IMR-90 (cell line): ENCODE measurements around the gene GNG7. TPM values are rescaled to one million over a fixed set of nuclear protein-coding genes. Genes with fewer than 3 reads are reported as not detected.

Source experiments
- ATAC-seq: fragments of 200-7000 bp; cut with Tn5 transposase; 2 replicates; pipeline ENCODE4 v1.9.1; 2020; ENCODE audit warnings: low read depth, mild to moderate bottlenecking, moderate library complexity
- BruUV-seq: library from RNA; stranded (reverse); fragments of 400-500 nt; replicated peaks from 2 replicates; lab custom pipeline; 2021; lab: Mats Ljungman, UMichigan
- CTCF ChIA-PET: fragments of 300-600 bp; formaldehyde crosslinking; extraction: SDS; loops from one replicate; lab custom pipeline; 2021; ENCODE audit warnings: antibody characterized with exemption; lab: Yijun Ruan, JAX
- POLR2A ChIA-PET: fragments of 300-600 bp; sonication (Branson Sonifier 250); formaldehyde crosslinking; loops from one replicate; lab custom pipeline; 2022; ENCODE audit warnings: antibody characterized with exemption; ENCODE audit not compliant: unreplicated experiment; lab: Charles Lee
- DNase-seq: peaks from one replicate; pipeline ENCODE4 v3.0.0; 2013
- H2AFZ ChIP-seq: replicated peaks from 2 replicates; pipeline ENCODE3; 2013; ENCODE audit warnings: low read length, mild to moderate bottlenecking; ENCODE audit not compliant: poor library complexity
- H2AK5ac ChIP-seq: 2 replicates; pipeline ENCODE4 v1.6.1; 2013; ENCODE audit warnings: low read depth, low read length, inconsistent platforms
- H2AK9ac ChIP-seq: replicated peaks from 2 replicates; pipeline ENCODE3; 2013; ENCODE audit warnings: mild to moderate bottlenecking, low read depth, low read length, moderate library complexity; ENCODE audit not compliant: poor library complexity
- H2BK120ac ChIP-seq: 2 replicates; pipeline ENCODE4 v1.6.1; 2013; ENCODE audit warnings: low read depth, low read length, inconsistent platforms
- H2BK15ac ChIP-seq: 3 replicates; pipeline ENCODE4 v1.6.1; 2013; ENCODE audit warnings: low read depth, low read length, inconsistent platforms
- H2BK20ac ChIP-seq: 2 replicates; pipeline ENCODE4 v1.6.1; 2013; ENCODE audit warnings: low read depth, mild to moderate bottlenecking, inconsistent platforms, low read length, moderate library complexity
- H2BK5ac ChIP-seq: 2 replicates; pipeline ENCODE4 v1.6.1; 2013; ENCODE audit warnings: mild to moderate bottlenecking, low read depth, low read length, inconsistent platforms; ENCODE audit not compliant: poor library complexity, severe bottlenecking
- H3K14ac ChIP-seq: replicated peaks from 2 replicates; pipeline ENCODE4 v1.6.1; 2013; ENCODE audit warnings: low read depth, low read length, inconsistent platforms
- H3K18ac ChIP-seq: 2 replicates; pipeline ENCODE4 v1.6.1; 2013; ENCODE audit warnings: low read depth, low read length, control low read depth
- H3K23ac ChIP-seq: 2 replicates; pipeline ENCODE4 v1.6.1; 2013; ENCODE audit warnings: low read depth, low read length, inconsistent platforms
- H3K27ac ChIP-seq: 2 replicates; pipeline ENCODE4 v1.5.1; 2013; ENCODE audit warnings: mild to moderate bottlenecking, control low read depth, low read length; ENCODE audit not compliant: insufficient read depth
- H3K27me3 ChIP-seq: 2 replicates; pipeline ENCODE4 v1.6.1; 2013; ENCODE audit warnings: low read length; ENCODE audit not compliant: control insufficient read depth, insufficient read depth
- H3K36me3 ChIP-seq: 2 replicates; pipeline ENCODE4 v1.6.1; 2013; ENCODE audit warnings: low read length, mixed read lengths; ENCODE audit not compliant: control insufficient read depth, insufficient read depth
- H3K4ac ChIP-seq: 2 replicates; pipeline ENCODE4 v1.6.1; 2013; ENCODE audit warnings: low read depth, low read length, inconsistent platforms
- H3K4me1 ChIP-seq: 2 replicates; pipeline ENCODE4 v1.6.1; 2013; ENCODE audit warnings: low read length, mixed read lengths; ENCODE audit not compliant: control insufficient read depth, insufficient read depth
- H3K4me2 ChIP-seq: 2 replicates; pipeline ENCODE4 v1.6.1; 2013; ENCODE audit warnings: low read depth, mild to moderate bottlenecking, control low read depth, low read length, moderate library complexity
- H3K4me3 ChIP-seq: 2 replicates; pipeline ENCODE4 v1.5.1; 2013; ENCODE audit warnings: low read depth, mild to moderate bottlenecking, control low read depth, low read length, moderate library complexity; ENCODE audit not compliant: insufficient read depth
- H3K56ac ChIP-seq: 2 replicates; pipeline ENCODE4 v1.6.1; 2013; ENCODE audit warnings: low read length, inconsistent platforms; ENCODE audit not compliant: insufficient read depth; ENCODE audit errors: extremely low read depth
- H3K79me1 ChIP-seq, 2 experiments: 2 replicates each; pipeline ENCODE4 v1.6.1; 2013; ENCODE audit warnings: low read length in 2 of 2, inconsistent platforms in 1 of 2, low read depth in 1 of 2
- H3K9ac ChIP-seq: 2 replicates; pipeline ENCODE4 v1.6.1; 2013; ENCODE audit warnings: low read depth, low read length, control low read depth
- H3K9me1 ChIP-seq: 2 replicates; pipeline ENCODE4 v1.6.1; 2013; ENCODE audit warnings: low read length, inconsistent platforms; ENCODE audit not compliant: insufficient read depth
- H3K9me3 ChIP-seq: 2 replicates; pipeline ENCODE4 v1.6.1; 2013; ENCODE audit warnings: low read length; ENCODE audit not compliant: control insufficient read depth, insufficient read depth
- H4K20me1 ChIP-seq: 2 replicates; pipeline ENCODE4 v1.6.1; 2013; ENCODE audit warnings: low read length, inconsistent platforms; ENCODE audit not compliant: insufficient read depth
- H4K5ac ChIP-seq: 2 replicates; pipeline ENCODE4 v1.6.1; 2013; ENCODE audit warnings: mild to moderate bottlenecking, low read depth, low read length, control low read depth
- H4K8ac ChIP-seq, 2 experiments: 2 replicates each; pipeline ENCODE4 v1.6.1; 2013; ENCODE audit warnings: low read depth in 2 of 2, low read length in 2 of 2, control low read depth in 1 of 2, inconsistent platforms in 1 of 2
- H4K91ac ChIP-seq: 2 replicates; pipeline ENCODE4 v1.6.1; 2013; ENCODE audit warnings: low read depth, low read length, inconsistent platforms; ENCODE audit not compliant: insufficient read depth
- BHLHE40 ChIP-seq: fragments of 150-350 bp; IDR thresholded peaks from 2 replicates; pipeline ENCODE4 v1.6.1; 2016; ENCODE audit warnings: mild to moderate bottlenecking, low read depth, low read length
- CEBPB ChIP-seq: IDR thresholded peaks from 2 replicates; pipeline ENCODE4 v1.6.1; 2012; ENCODE audit warnings: low read depth, low read length, improper control_type of control experiment
- CHD1 ChIP-seq: IDR thresholded peaks from 2 replicates; pipeline ENCODE4 v1.6.1; 2012; ENCODE audit warnings: low read depth, low read length, improper control_type of control experiment
- CTCF ChIP-seq: conservative IDR thresholded peaks from 2 replicates; pipeline ENCODE4 v1.5.1; 2012; ENCODE audit warnings: mild to moderate bottlenecking, low read depth, low read length, improper control_type of control experiment
- ELK1 ChIP-seq: fragments of 150-350 bp; IDR thresholded peaks from 2 replicates; pipeline ENCODE4 v1.6.1; 2016; ENCODE audit warnings: low read depth, mild to moderate bottlenecking, low read length, moderate library complexity, borderline replicate concordance
- FOS ChIP-seq: fragments of 150-350 bp; IDR thresholded peaks from 2 replicates; pipeline ENCODE4 v1.6.1; 2016; ENCODE audit warnings: low read depth, low read length
- MAFK ChIP-seq: IDR thresholded peaks from 2 replicates; pipeline ENCODE4 v1.6.1; 2012; ENCODE audit warnings: low read depth, low read length, improper control_type of control experiment
- MAZ ChIP-seq: IDR thresholded peaks from 2 replicates; pipeline ENCODE4 v1.6.1; 2012; ENCODE audit warnings: low read depth, mild to moderate bottlenecking, low read length, improper control_type of control experiment, moderate library complexity, borderline replicate concordance
- MXI1 ChIP-seq: IDR thresholded peaks from 2 replicates; pipeline ENCODE4 v1.6.1; 2012; ENCODE audit warnings: low read depth, mild to moderate bottlenecking, low read length, moderate library complexity, borderline replicate concordance
- NFE2L2 ChIP-seq: fragments of 150-350 bp; IDR thresholded peaks from 2 replicates; pipeline ENCODE4 v1.6.1; 2016; ENCODE audit warnings: low read depth, mild to moderate bottlenecking, low read length
- RAD21 ChIP-seq: IDR thresholded peaks from 2 replicates; pipeline ENCODE4 v1.6.1; 2012; ENCODE audit warnings: low read length, improper control_type of control experiment
- RCOR1 ChIP-seq: IDR thresholded peaks from 2 replicates; pipeline ENCODE4 v1.6.1; 2012; ENCODE audit warnings: mild to moderate bottlenecking, low read length, improper control_type of control experiment; ENCODE audit not compliant: insufficient replicate concordance
- RFX5 ChIP-seq: IDR thresholded peaks from 2 replicates; pipeline ENCODE4 v1.8.0; 2012; ENCODE audit warnings: low read depth, mild to moderate bottlenecking, low read length, moderate library complexity
- SMC3 ChIP-seq: fragments of 150-350 bp; IDR thresholded peaks from 2 replicates; pipeline ENCODE4 v1.6.1; 2016; ENCODE audit warnings: low read depth, mild to moderate bottlenecking, antibody characterized with exemption, low read length, moderate library complexity
- USF2 ChIP-seq: fragments of 150-350 bp; IDR thresholded peaks from 2 replicates; pipeline ENCODE4 v1.6.1; 2017; ENCODE audit warnings: mild to moderate bottlenecking, antibody characterized with exemption, low read length, low read depth
- WGBS, 2 experiments: methylation state at CpG; one replicate each; pipeline versions ENCODE4 v1.1.5 to v1.1.7; 2013; ENCODE audit warnings: missing lambda C conversion rate in 2 of 2; ENCODE audit not compliant: insufficient read length in 1 of 2; ENCODE audit errors: extremely low coverage in 2 of 2; 5-methylcytosine and 5-hydroxymethylcytosine counted together
- dilution Hi-C: fragments of 300-500 bp; cut with HindIII; formaldehyde crosslinking; loops from one replicate; pipeline ENCODE4 v1.14.3; 2018; ENCODE audit warnings: low sequenced_read_pairs; ENCODE audit not compliant: unreplicated experiment
- in situ Hi-C: fragments of 300-500 bp; cut with MboI; formaldehyde crosslinking; loops from 3 replicates; pipeline ENCODE4 v1.14.3; 2019; ENCODE audit warnings: low sequenced_read_pairs, inconsistent platforms, mixed read lengths
- intact Hi-C: fragments of 100-400 bp; cut with micrococcal nuclease; formaldehyde crosslinking; loops from 2 replicates; pipeline ENCODE4 v1.10.0; 2022
- polyA plus RNA-seq, 3 experiments: library from polyadenylated mRNA; depleted of rRNA; stranded (reverse); fragments of >200 nt; gene quantifications; 2 replicates each; pipeline ENCODE4 v1.2.3, GENCODE V29; 2012; ENCODE audit warnings: low replicate concordance in 1 of 3
- total RNA-seq: library from RNA; depleted of rRNA; stranded (reverse); fragments of >200 nt; gene quantifications from 2 replicates; pipeline ENCODE4 v1.2.3, GENCODE V29; 2012

GNG7 gene
- total and polyA plus RNA-seq, 2 of the 4 experiments (the other 2 are of a cell fraction): under 0.01 to 0.21 TPM

- no peak overlapping the region for H3K4ac ChIP-seq
- intact Hi-C loops (loop anchor here (10.0 kb wide), 1 partner anchor 989 kb away; the partner anchor contains the start of gene MEX3D), in situ Hi-C loops (no loop called here), dilution Hi-C loops (no loop called here)
- no peak for TF ChIP-seq CEBPB
- no peak for TF ChIP-seq USF2
- no peak for TF ChIP-seq MAFK
- TF ChIP-seq SMC3: no peak
- TF ChIP-seq MAZ: no peak
- no peak for TF ChIP-seq MXI1
- no peak for TF ChIP-seq RFX5
- TF ChIP-seq RAD21: no peak
- no peak for TF ChIP-seq RCOR1
- no peak for TF ChIP-seq CHD1
- TF ChIP-seq CTCF: no peak
- no peak for TF ChIP-seq ELK1
- no peak for TF ChIP-seq NFE2L2
- no peak for TF ChIP-seq BHLHE40
- TF ChIP-seq FOS: no peak
- no peak overlapping the region for H4K91ac ChIP-seq
- no peak overlapping the region for H3K27ac ChIP-seq
- ATAC-seq (no peak), DNase-seq (no peak)
- no peak overlapping the region for H2AFZ ChIP-seq
- no peak overlapping the region for H2AK9ac ChIP-seq
- no peak overlapping the region for H4K5ac ChIP-seq
- no peak overlapping the region for H2BK5ac ChIP-seq
- no peaks in the 10 kb centered on the region for H3K36me3 ChIP-seq
- H3K23ac ChIP-seq: no peak overlapping the region
- H4K20me1 ChIP-seq: no peaks in the 10 kb centered on the region
- no CpG with 5 or more reads among the region's 4 CpGs for WGBS, 2 experiments
- no peak overlapping the region for H2BK15ac ChIP-seq
- no peak overlapping the region for H3K18ac ChIP-seq
- H3K14ac ChIP-seq: no peak overlapping the region
- H3K79me1 ChIP-seq: peaks cover 0 to 7% of the 10 kb centered on the region in 2 experiments; a peak in 1 of 4 replicates
- no peaks in the 10 kb centered on the region for H3K9me3 ChIP-seq
- H3K56ac ChIP-seq: no peak overlapping the region
- H3K9ac ChIP-seq: no peak overlapping the region
- H3K4me3 ChIP-seq: no peak overlapping the region
- peaks cover 15% of the 10 kb centered on the region for H3K9me1 ChIP-seq
- ChIA-PET POLR2A (no interaction called here), CTCF (no interaction called here)
- H2BK120ac ChIP-seq: no peak overlapping the region
- BruUV-seq: no TSS peak
- H4K8ac ChIP-seq: no peak overlapping the region
- no peak overlapping the region for H3K4me2 ChIP-seq
- no peaks in the 10 kb centered on the region for H3K27me3 ChIP-seq
- H3K4me1 ChIP-seq: peaks cover 3% of the 10 kb centered on the region
- H2BK20ac ChIP-seq: no peak overlapping the region
- H2AK5ac ChIP-seq: no peak overlapping the region
These were observed 149.0 kb downstream of the GNG7 start for GRCh38 chr19:2553510-2553909.
